Heart left ventricle (tissue), 16 donors: ENCODE results near the gene KRT86. TPM values are rescaled to one million over a fixed set of nuclear protein-coding genes. Genes with fewer than 3 reads are reported as not detected.

Experiments used
- ATAC-seq, 4 donors: fragments of 200-7000 bp; cut with Tn5 transposase; one replicate each; pipeline ENCODE4 v1.9.1; 2020 to 2022; ENCODE audit warnings: moderate library complexity in 4 of 4, mild to moderate bottlenecking in 3 of 4, moderate number of reproducible peaks in 1 of 4
- DNase-seq, 5 donors: peaks; one replicate each; pipeline ENCODE4 v3.0.0-alpha.2; 2020
- H3K27ac ChIP-seq, 12 donors: fragments of 200-600 bp; sonication (generic) in 4 of 12; one replicate each; pipeline versions ENCODE4 v1.5.0 to v1.8.0; 2016 to 2022; ENCODE audit warnings: mild to moderate bottlenecking in 2 of 12
- H3K27me3 ChIP-seq, 9 donors: fragments of 200-600 bp; sonication (generic) in 2 of 9; one replicate each; pipeline versions ENCODE4 v1.5.1 to v1.8.0; 2016 to 2022; ENCODE audit warnings: mild to moderate bottlenecking in 3 of 9
- H3K36me3 ChIP-seq, 9 donors: fragments of 200-600 bp; sonication (generic) in 2 of 9; one replicate each; pipeline versions ENCODE4 v1.5.0 to v1.8.0; 2018 to 2022; ENCODE audit warnings: mild to moderate bottlenecking in 2 of 9
- H3K4me1 ChIP-seq, 12 donors: fragments of 200-600 bp; sonication (generic) in 4 of 12; one replicate each; pipeline versions ENCODE4 v1.5.0 to v1.8.0; 2016 to 2022; ENCODE audit warnings: mild to moderate bottlenecking in 3 of 12
- H3K4me3 ChIP-seq, 12 donors: fragments of 200-600 bp; sonication (generic) in 4 of 12; one replicate each; pipeline versions ENCODE4 v1.5.0 to v1.8.0; 2017 to 2022; ENCODE audit warnings: mild to moderate bottlenecking in 9 of 12, moderate library complexity in 4 of 12
- H3K9me3 ChIP-seq, 12 donors: fragments of 200-600 bp; sonication (generic) in 4 of 12; one replicate each; pipeline versions ENCODE4 v1.5.0 to v1.8.0; 2016 to 2022; ENCODE audit warnings: mild to moderate bottlenecking in 1 of 12
- CTCF ChIP-seq, 12 donors: fragments of 200-600 bp; sonication (generic) in 4 of 12; IDR thresholded peaks; one replicate each; pipeline versions ENCODE4 v1.5.0 to v1.8.0; 2018 to 2022; ENCODE audit warnings: antibody characterized with exemption in 12 of 12, mild to moderate bottlenecking in 5 of 12
- POLR2A ChIP-seq, 2 donors: fragments of 450-650 bp; IDR thresholded peaks; one replicate each; pipeline ENCODE4 v1.6.1; 2017; ENCODE audit warnings: antibody characterized with exemption in 2 of 2, mild to moderate bottlenecking in 2 of 2, moderate library complexity in 2 of 2
- WGBS, 4 donors: extraction: QIAGEN DNeasy Blood & Tissue Kit in 2 of 4; methylation state at CpG; one replicate each; pipeline versions ENCODE4 v1.1.5 to v1.1.7; 2013 to 2018; 5-methylcytosine and 5-hydroxymethylcytosine counted together
- intact Hi-C, 10 donors: fragments of 100-400 bp; cut with DNase I; formaldehyde crosslinking; loops; one replicate each; pipeline versions ENCODE4 v1.11.1 to v1.14.2; 2022
- polyA plus RNA-seq, 2 donors: library from polyadenylated mRNA; stranded (reverse); fragments of 200-250 nt; gene quantifications; one replicate each; pipeline ENCODE4 v1.2.3, GENCODE V29; 2013
- total RNA-seq, 9 donors: library from RNA; depleted of rRNA in 2 of 9; stranded (reverse); fragments of >200 nt in 2 of 9; fragmentation: NEBNext Ultra II Directional in 3 of 9; extraction: Animal tissue kit (Norgen Biotek cat#: 25700) in 3 of 9; gene quantifications; one replicate each; pipeline versions ENCODE4 v1.1.0 to v1.2.4, GENCODE V29; 2016 to 2023
- donor health status: ischemic (EF 13 %, LVEDD 7.1; RV severe dilation, severe dysfunction).
- donor health status: healthy with polysubstance abuse.
- donor health status: DM: no; HTN: yes; CAD: no.
- donor health status: DM: no; HTN: no; CAD: no.
- donor health status: ischemic (EF 25% LVEDD 6.9; RV normal size, moderate dysfunction).
- donor health status: ischemic (EF 25% LVEDD 5.7; RV mildly dilated, moderate dysfunction).
- donor health status: healthy.
- donor health status: DM: yes; HTN: yes; CAD: no.
- donor health status: ischemic (EF 35%, LVEDD 5.7; RV mildly dilated, moderate dysfunction).
- donor health status: nonischemic (EF 11% LVEDD 7.7; RV severe dilation, severe dysfunction).
- donor health status: DM: yes; HTN: yes; CAD: no.
- donor health status: PGD.
- donor health status: ischemic (EF 29% LVEDD 5.4; RV normal size, mild dysfunction).
- donor health status: nonischemic (EF 23%, LVEDD 6.1; RV moderate dilation, normal function).

KRT86 gene
- total and polyA plus RNA-seq, 11 donors = not detected

DNA sequence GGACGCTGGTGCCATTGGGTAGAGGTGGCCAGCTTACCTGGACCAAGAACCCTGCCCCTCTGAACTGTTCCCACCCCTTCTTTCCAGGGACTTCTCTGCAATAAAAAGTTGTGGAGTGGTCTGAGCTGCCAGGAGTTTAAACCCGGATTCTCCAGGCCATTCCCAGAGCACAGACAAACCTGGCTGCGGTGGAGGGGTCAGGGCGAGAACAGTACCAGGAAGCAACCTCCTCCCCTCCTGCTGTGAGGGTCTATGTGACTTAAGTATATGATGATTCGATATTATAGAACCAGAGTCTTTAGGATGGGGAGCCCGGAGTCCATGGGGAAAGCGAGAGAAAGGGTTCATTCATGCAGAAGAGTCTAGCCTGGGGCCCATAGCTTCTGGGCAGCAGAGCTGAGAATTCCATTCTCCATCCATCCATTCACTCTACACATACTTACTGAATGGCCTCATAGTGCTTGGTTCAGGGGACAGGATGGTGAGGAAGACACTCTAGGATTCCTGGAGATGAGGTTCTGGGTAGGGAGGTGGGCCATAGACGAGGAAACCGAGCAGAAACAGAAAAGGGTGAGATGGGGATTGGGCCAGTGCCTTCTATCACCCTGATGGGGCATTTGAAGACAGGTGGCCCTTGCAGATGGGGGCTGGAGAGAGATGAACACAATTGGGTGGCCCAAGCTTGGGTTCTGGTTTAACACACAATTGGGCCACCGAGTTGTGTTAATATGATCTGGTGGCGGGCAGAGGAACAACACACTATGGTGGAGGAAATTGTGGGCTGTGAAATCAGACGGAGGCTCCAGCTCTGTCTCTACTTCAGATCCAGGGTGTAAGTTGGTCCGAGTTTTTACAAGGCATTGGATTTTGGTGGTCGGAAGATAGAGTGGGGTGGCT, 5.2 kb downstream of the KRT86 start:
- Histone ChIP-seq H3K36me3 (no peaks in the 10 kb centered on the region), H3K27me3 (peaks cover 0 to 24% (median 3%) of the 10 kb centered on the region in 9 donors), H3K27ac (peak overlapping the region in 4 of 12 donors; percentile 13 to 79 (median 45)), H3K4me3 (no peak overlapping the region), H3K9me3 (no peaks in the 10 kb centered on the region), H3K4me1 (peaks cover 0 to 29% (median 11%) of the 10 kb centered on the region in 12 donors)
- no peak for DNase-seq
- TF ChIP-seq CTCF (IDR thresholded peaks at IDR 0.05) = no peak
- no peak for TF ChIP-seq POLR2A (IDR thresholded peaks at IDR 0.05)
- ATAC-seq = no peak
- intact Hi-C loops = loop anchor here in 6 of 10 donors (2.0 to 10.0 kb wide), 6 partner anchors 55 to 123 kb away; no protein-coding TSS in a partner anchor
- WGBS, 4 donors = 89 to 92% (median 91%) methylated on average over 14 of the region's 14 CpGs

- peak; percentile 11 to 51 (median 46) for ATAC-seq
- intact Hi-C loops = loop anchor here in 1 of 10 donors (5.0 kb wide), 1 partner anchor 113 kb away; no protein-coding TSS in a partner anchor
- WGBS, 4 donors = 69 to 84% (median 72%) methylated on average over 3 of the region's 3 CpGs
Measured at GRCh38 chr12:52280319-52280795, 5.9 kb downstream of the KRT86 start.

GRCh38 chr12:52280796-52281560, 6.5 kb downstream of the KRT86 start:
- TF ChIP-seq CTCF (IDR thresholded peaks at IDR 0.05) = no peak
- Histone ChIP-seq H3K4me3 (no peak overlapping the region), H3K9me3 (no peaks in the 10 kb centered on the region), H3K36me3 (no peaks in the 10 kb centered on the region), H3K27ac (peak overlapping the region in 7 of 12 donors; percentile 40 to 79 (median 65)), H3K4me1 (peaks cover 0 to 29% (median 11%) of the 10 kb centered on the region in 12 donors), H3K27me3 (peaks cover 0 to 14% (median 3%) of the 10 kb centered on the region in 9 donors)
- 45 to 70% (median 50%) methylated on average over 3 to 4 of the region's 4 CpGs for WGBS, 4 donors
- intact Hi-C loops = loop anchor here in 1 of 10 donors (5.0 kb wide), 1 partner anchor 114 kb away; no protein-coding TSS in a partner anchor
- DNase-seq (peak in 4 of 5 donors; percentile 49 to 67 (median 60)), ATAC-seq (peak in 2 of 4 donors; percentile 41 to 53)

More at GRCh38 chr12:52280319-52280795, 5.9 kb downstream of the KRT86 start:
- Histone ChIP-seq H3K27ac (peak overlapping the region in 7 of 12 donors; percentile 22 to 79 (median 65)), H3K4me1 (peaks cover 0 to 29% (median 11%) of the 10 kb centered on the region in 12 donors), H3K27me3 (peaks cover 0 to 20% (median 3%) of the 10 kb centered on the region in 9 donors), H3K9me3 (no peaks in the 10 kb centered on the region), H3K36me3 (no peaks in the 10 kb centered on the region), H3K4me3 (no peak overlapping the region)
- DNase-seq = peak in 2 of 5 donors; percentile 28 to 48
- no peak for TF ChIP-seq CTCF (IDR thresholded peaks at IDR 0.05)
- peak in 1 of 2 donors; percentile 10 for TF ChIP-seq POLR2A (IDR thresholded peaks at IDR 0.05)
